Measurements from ENCODE around the gene VPS18.
A peak's percentile ranks its signal among the peaks of the same experiment; 100 is the strongest.

The VPS18 gene

GRCh38 chr15:40850576-40851112 lies 43.6 kb upstream of the VPS18 start:
- no peak for TF ChIP-seq CTCF (IDR thresholded peaks at IDR 0.05; ENCODE audit: low read depth, low read length)
- no peak overlapping the region for H3K4me3 ChIP-seq (ENCODE audit: low read depth, low read length)

DNA sequence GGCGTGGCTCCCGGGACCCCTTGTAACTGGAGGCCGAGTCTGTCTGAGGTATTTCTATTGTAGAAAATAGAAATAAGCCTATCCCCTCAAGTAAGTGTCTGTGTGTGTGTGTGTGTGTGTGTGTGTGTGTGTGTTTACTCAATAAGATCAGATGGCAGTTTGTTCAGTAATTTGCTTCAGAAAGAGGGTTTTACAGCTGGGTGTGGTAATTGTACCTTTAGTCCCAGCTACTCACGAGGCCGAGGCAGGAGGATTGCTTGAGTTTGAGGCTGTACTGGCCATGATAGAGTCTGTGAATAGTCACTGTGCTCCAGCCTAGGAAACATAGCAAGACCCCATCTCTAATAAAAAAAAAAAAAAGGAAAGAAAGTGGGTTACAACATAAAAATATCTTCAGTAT lies 41.7 kb upstream of the VPS18 start:
- no peak for TF ChIP-seq CTCF (IDR thresholded peaks at IDR 0.05; ENCODE audit: low read depth, low read length)
- no peak overlapping the region for H3K4me3 ChIP-seq (ENCODE audit: low read depth, low read length)

- H3K4me3 ChIP-seq (ENCODE audit: low read depth, low read length) = no peak overlapping the region
- no peak for TF ChIP-seq CTCF (IDR thresholded peaks at IDR 0.05; ENCODE audit: low read depth, low read length)
Observed at GRCh38 chr15:40853241-40853890, 40.9 kb upstream of the VPS18 start.

GRCh38 chr15:40854161-40854560 lies 40.1 kb upstream of the VPS18 start:
- TF ChIP-seq CTCF (IDR thresholded peaks at IDR 0.05; ENCODE audit: low read depth, low read length) = no peak
- H3K4me3 ChIP-seq (ENCODE audit: low read depth, low read length) = no peak overlapping the region

DNA sequence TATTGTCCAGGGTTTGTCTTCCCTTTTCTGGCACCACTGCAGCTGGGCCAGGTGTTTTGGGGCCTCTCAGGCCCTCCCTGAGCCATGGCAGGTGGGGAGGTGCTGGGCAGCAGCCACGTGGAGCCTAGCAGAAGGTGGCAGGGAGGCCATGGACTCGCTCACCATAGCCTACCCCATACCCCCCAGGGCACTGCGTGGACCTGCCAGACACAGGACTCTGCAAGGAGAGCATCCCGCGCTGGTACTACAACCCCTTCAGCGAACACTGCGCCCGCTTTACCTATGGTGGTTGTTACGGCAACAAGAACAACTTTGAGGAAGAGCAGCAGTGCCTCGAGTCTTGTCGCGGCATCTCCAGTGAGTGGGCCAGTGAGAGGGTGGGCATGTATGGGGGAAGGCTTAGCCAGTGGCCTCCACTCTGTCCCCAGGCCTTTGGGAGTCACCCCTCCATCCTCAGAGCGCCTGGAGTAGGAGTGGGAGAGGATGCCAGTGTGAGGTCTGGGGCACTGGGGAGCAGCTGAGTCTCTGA lies 38.5 kb upstream of the VPS18 start:
- H3K4me3 ChIP-seq (ENCODE audit: low read depth, low read length) = no peak overlapping the region
- no peak for TF ChIP-seq CTCF (IDR thresholded peaks at IDR 0.05; ENCODE audit: low read depth, low read length)

GRCh38 chr15:40856746-40857145 lies 37.5 kb upstream of the VPS18 start:
- no peak overlapping the region for H3K4me3 ChIP-seq (ENCODE audit: low read depth, low read length)
- TF ChIP-seq CTCF (IDR thresholded peaks at IDR 0.05; ENCODE audit: low read depth, low read length) = no peak

DNA sequence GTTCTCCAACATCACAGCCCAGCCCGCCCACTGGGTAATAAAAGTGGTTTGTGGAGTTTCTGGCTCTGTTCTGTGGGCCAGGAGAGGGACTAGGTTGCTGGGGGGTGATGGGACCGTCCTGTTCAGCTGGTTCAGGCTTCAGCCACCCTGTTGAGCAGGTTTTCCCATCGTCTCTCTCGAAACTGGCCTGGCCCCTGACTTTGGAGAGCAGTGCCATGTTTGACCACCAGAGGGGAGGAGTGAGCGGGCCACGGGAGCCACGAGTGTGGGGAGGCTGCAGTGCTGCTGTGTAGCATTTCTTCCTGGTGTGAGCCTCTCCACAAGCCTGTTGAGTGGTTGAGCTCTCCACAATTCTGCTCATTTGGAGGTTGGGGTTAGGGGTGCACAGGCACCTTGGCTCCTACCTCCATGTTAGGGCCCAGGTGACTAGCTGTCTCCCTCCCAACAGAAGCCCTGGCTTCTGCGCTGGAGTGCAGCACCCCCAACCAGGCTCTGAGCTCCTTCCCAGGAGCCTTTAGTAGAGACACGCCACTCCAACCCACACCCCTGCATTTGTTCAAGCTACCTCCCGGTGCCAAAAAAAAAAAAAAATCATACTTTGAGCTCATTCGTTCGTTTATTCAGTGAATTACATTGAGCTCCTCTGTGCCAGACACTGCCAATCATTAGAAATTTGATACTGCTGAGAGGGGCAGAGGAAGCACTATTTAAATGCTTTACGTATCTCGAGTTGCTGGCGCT lies 36.5 kb upstream of the VPS18 start:
- H3K4me3 ChIP-seq (ENCODE audit: low read depth, low read length) = no peak overlapping the region
- peak; percentile 99 for TF ChIP-seq CTCF (IDR thresholded peaks at IDR 0.05; ENCODE audit: low read depth, low read length)

Measured in WI38 (cell line).